ENCODE measurements around the gene IER2. TPM values are rescaled to one million over a fixed set of nuclear protein-coding genes. Genes with fewer than 3 reads are reported as not detected.

IER2 gene
- total and polyA plus RNA-seq, 9 of the 15 experiments (the other 6 are each of a cell fraction or from before 2014, with no cell fraction given) = 4.5 to 205 (median 23.7) TPM

DNA sequence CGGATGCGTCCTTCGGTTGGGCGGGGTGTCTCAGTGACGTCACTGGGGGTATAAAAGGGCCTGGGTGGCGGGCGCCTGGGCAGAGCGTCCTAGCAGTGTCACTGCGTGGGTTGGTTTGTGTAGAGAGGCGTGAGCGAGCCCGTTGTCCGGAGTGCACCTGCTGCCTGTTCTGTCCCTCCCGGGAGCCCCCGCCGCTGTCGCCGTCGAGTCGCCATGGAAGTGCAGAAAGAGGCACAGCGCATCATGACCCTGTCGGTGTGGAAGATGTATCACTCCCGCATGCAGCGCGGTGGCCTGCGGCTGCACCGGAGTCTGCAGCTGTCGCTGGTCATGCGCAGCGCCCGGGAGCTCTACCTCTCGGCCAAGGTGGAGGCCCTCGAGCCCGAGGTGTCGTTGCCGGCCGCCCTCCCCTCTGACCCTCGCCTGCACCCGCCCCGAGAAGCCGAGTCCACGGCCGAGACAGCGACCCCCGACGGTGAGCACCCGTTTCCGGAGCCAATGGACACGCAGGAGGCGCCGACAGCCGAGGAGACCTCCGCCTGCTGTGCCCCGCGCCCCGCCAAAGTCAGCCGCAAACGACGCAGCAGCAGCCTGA lies 2.9 kb downstream of the IER2 start (continued):
- TF ChIP-seq NCOA2 (IDR thresholded peaks at IDR 0.05; ENCODE audit: partially characterized antibody in 2 of 2) (no peak), NFATC3 (IDR thresholded peaks at IDR 0.05) (no peak), TEAD2 (tag; IDR thresholded peaks at IDR 0.05) (no peak), HSF4 (CRISPR knock-in tag; IDR thresholded peaks at IDR 0.05; ENCODE audit: borderline replicate concordance) (no peak), ZNF507 (tag; conservative IDR thresholded peaks at IDR 0.05) (no peak), RBM14 (IDR thresholded peaks at IDR 0.05; ENCODE audit: borderline replicate concordance, insufficient read depth, low read depth, low read length) (peak; percentile 98; the same call in 1 of the 2 replicates), ZNF232 (CRISPR knock-in tag; IDR thresholded peaks at IDR 0.05) (no peak), ZNF830 (CRISPR knock-in tag; IDR thresholded peaks at IDR 0.05) (peak; percentile 55; the same call in 1 of the 2 replicates), CBFB (CRISPR knock-in tag; IDR thresholded peaks at IDR 0.05) (0 out of 2 replicates have a peak, but pooled peaks have one; percentile 25), RFX1 (IDR thresholded peaks at IDR 0.05) (no peak), ZNF184 (CRISPR knock-in tag; IDR thresholded peaks at IDR 0.05) (no peak), EWSR1 (IDR thresholded peaks at IDR 0.05; ENCODE audit: borderline replicate concordance, low read depth, partially characterized antibody) (no peak), TCF3 (CRISPR knock-in tag; IDR thresholded peaks at IDR 0.05) (no peak; the same call in 1 of the 2 replicates), ZNF778 (CRISPR knock-in tag; IDR thresholded peaks at IDR 0.05) (no peak), CBX3 (IDR thresholded peaks at IDR 0.05; ENCODE audit: borderline replicate concordance in 1 of 2, low read length in 2 of 2) (no peak; a peak in 1 of 3 replicates)
- TF ChIP-seq, protein P1, sequence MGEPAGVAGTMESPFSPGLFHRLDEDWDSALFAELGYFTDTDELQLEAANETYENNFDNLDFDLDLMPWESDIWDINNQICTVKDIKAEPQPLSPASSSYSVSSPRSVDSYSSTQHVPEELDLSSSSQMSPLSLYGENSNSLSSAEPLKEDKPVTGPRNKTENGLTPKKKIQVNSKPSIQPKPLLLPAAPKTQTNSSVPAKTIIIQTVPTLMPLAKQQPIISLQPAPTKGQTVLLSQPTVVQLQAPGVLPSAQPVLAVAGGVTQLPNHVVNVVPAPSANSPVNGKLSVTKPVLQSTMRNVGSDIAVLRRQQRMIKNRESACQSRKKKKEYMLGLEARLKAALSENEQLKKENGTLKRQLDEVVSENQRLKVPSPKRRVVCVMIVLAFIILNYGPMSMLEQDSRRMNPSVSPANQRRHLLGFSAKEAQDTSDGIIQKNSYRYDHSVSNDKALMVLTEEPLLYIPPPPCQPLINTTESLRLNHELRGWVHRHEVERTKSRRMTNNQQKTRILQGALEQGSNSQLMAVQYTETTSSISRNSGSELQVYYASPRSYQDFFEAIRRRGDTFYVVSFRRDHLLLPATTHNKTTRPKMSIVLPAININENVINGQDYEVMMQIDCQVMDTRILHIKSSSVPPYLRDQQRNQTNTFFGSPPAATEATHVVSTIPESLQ (CRISPR knock-in tag; IDR thresholded peaks at IDR 0.05) = no peak; the same call in 1 of the 2 replicates
- TF ChIP-seq, protein P2, sequence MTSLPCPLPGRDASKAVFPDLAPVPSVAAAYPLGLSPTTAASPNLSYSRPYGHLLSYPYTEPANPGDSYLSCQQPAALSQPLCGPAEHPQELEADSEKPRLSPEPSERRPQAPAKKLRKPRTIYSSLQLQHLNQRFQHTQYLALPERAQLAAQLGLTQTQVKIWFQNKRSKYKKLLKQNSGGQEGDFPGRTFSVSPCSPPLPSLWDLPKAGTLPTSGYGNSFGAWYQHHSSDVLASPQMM (CRISPR knock-in tag; IDR thresholded peaks at IDR 0.05) = no peak
- TF ChIP-seq, protein P3, sequence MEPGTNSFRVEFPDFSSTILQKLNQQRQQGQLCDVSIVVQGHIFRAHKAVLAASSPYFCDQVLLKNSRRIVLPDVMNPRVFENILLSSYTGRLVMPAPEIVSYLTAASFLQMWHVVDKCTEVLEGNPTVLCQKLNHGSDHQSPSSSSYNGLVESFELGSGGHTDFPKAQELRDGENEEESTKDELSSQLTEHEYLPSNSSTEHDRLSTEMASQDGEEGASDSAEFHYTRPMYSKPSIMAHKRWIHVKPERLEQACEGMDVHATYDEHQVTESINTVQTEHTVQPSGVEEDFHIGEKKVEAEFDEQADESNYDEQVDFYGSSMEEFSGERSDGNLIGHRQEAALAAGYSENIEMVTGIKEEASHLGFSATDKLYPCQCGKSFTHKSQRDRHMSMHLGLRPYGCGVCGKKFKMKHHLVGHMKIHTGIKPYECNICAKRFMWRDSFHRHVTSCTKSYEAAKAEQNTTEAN (CRISPR knock-in tag; IDR thresholded peaks at IDR 0.05) = peak; percentile 51
- TF ChIP-seq, protein P4, sequence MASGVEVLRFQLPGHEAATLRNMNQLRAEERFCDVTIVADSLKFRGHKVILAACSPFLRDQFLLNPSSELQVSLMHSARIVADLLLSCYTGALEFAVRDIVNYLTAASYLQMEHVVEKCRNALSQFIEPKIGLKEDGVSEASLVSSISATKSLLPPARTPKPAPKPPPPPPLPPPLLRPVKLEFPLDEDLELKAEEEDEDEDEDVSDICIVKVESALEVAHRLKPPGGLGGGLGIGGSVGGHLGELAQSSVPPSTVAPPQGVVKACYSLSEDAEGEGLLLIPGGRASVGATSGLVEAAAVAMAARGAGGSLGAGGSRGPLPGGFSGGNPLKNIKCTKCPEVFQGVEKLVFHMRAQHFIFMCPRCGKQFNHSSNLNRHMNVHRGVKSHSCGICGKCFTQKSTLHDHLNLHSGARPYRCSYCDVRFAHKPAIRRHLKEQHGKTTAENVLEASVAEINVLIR (CRISPR knock-in tag; IDR thresholded peaks at IDR 0.05) = peak; percentile 89
- TF ChIP-seq, protein P5, sequence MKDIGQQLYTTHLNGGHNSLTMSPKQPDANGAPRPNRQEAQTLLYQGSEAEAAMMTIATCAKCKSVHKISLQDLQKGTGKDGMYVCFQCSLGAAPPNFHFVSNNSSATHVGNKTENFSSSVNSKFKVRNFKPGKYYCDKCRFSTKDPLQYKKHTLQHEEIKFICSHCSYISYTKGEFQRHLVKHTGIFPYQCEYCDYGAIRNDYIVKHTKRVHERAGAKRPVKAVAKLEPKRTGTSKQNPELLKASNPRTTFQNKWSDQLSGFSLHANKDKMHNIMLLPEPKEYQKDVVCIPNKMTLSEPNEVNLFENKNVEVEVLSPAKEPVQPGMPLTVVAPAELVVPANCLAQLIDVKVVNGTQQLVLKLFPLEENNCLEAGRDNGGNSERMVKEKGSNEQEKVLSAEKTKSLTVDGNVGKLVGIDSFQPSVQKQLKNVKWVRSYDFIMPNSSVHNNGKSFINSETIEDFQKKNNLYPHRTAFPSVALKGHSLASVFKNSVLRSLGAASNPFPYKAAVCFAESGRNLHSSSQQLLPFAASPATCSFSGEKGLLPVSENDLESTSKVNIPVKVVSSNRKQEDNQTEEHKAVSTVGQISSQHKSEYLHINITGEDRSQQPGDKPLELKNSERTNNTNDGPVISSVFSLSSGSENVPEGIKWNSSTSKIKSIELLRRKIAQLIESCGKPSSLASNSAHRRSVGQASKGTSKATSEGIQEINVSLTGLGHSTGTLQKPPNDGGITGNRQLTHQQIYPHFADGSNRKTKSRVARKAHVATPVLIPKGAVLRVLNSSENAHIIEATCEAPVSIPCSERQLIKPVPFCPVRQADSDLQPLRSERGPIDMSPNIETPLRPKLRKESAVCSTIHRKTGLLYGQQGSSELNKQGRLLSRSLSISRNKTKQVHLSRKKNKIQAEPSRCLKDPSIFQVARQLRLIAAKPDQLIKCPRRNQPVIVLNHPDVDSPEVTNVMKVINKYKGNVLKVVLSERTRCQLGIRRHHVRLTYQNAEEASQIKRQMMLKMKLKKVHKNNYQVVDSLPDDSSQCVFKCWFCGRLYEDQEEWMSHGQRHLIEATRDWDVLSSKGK (CRISPR knock-in tag; IDR thresholded peaks at IDR 0.05) = no peak
